ENCODE measurements around the gene OR4X2.
"Not testable (repeated sequence)": the region's sequence is repeated elsewhere in the genome, so short reads cannot be mapped to it uniquely, and the experiment has no call there.

Gene OR4X2, protein sequence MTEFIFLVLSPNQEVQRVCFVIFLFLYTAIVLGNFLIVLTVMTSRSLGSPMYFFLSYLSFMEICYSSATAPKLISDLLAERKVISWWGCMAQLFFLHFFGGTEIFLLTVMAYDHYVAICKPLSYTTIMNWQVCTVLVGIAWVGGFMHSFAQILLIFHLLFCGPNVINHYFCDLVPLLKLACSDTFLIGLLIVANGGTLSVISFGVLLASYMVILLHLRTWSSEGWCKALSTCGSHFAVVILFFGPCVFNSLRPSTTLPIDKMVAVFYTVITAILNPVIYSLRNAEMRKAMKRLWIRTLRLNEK

DNA sequence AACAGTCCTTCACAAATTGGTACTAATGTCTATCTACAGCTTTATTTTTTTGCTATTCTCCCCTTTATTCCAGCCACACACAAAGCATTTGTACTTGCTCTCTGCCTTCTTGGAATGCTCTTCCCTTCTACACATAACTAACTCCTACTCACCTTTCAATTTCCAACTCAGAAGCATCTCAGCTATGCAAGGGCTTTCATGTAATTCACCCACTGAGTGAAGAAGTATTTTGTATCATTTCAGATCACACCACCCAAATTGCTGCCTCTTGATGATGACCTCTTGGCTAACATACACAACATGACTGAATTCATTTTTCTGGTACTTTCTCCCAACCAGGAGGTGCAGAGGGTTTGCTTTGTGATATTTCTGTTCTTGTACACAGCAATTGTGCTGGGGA lies at the start of gene OR4X2:
Gene OR4X2, plus strand, starts transcription at position 301 of the 400 bp plus-strand sequence. Its CDS starts 0 bp downstream, at position 301.
- DNase-seq (ENCODE audit: low read depth) = no peak

GRCh38 chr11:48207881-48208280 lies 37.0 kb upstream of the OR4X2 start:
- no peak for DNase-seq (ENCODE audit: low read depth)

DNA sequence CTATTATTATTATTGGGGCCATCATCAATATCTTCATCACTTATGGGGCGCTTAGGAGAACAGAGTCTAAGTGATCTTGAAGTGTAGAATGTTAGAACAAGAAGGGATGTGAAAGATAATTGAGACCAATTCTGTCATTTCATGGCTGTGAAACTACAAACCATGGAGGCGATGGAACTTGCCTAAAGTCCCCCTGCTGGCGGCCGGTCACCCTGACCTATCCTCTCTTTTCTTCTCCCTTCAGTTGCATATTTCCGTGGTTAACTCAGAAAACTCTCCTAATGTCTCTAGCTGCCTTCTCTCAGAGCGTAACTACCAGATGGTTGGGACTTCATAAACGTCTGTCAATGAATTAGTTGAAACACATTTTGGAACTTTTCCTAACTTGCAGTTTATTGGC lies 34.9 kb upstream of the OR4X2 start:
- DNase-seq (ENCODE audit: low read depth) = no peak

DNA sequence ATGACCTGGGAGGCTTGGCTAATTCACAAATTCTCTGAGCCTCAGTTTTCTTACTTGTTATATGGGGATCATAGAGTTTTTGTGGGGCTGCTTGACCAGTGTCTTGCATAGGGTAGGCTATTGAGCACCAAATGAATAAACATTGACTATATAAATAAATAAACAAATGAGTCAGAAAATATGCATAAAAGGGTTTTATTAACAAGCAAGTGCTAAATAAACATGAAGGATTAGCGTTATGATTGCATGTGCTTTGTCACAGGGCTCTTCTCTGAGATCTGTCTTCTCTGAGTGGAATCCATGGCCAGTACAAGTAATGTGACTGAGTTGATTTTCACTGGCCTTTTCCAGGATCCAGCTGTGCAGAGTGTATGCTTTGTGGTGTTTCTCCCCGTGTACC lies 28.4 kb upstream of the OR4X2 start, which contains the start of gene OR4B1:
Gene OR4B1, plus strand, starts transcription at position 301 of the 400 bp plus-strand sequence. Its CDS starts 0 bp downstream, at position 301.
- no peak for DNase-seq (ENCODE audit: low read depth)

- no peak for DNase-seq (ENCODE audit: low read depth)
These were observed 16.1 kb upstream of the OR4X2 start for GRCh38 chr11:48228761-48229160.

GRCh38 chr11:48230057-48230456 lies 14.8 kb upstream of the OR4X2 start:
- DNase-seq (ENCODE audit: low read depth) = not testable (repeated sequence)

DNA sequence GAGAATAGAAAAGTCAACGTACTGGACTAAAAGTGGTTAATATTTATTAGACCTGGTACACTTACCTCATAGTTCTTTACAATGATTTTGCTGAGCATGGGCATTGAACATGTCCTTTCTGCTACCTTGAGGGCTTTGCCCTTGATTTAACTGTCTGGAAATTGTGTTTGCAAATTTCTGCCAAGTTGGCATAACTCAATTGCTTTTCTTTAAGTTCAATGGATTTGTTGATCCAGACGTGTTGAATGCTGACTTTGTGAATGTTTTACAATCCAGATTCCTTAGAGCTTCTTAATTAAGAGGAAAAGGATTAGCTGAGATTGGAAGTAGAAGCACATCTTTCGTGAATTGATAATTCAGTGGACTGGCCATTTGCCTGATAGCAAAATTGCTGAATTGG lies 7.2 kb upstream of the OR4X2 start:
- DNase-seq (ENCODE audit: low read depth) = no peak

GRCh38 chr11:48242501-48242900 lies 2.4 kb upstream of the OR4X2 start:
- DNase-seq (ENCODE audit: low read depth) = no peak

GRCh38 chr11:48248902-48249301 lies 4.0 kb downstream of the OR4X2 start:
- DNase-seq (ENCODE audit: low read depth) = no peak

GRCh38 chr11:48261600-48261999 lies 16.7 kb downstream of the OR4X2 start:
- DNase-seq (ENCODE audit: low read depth) = no peak

DNA sequence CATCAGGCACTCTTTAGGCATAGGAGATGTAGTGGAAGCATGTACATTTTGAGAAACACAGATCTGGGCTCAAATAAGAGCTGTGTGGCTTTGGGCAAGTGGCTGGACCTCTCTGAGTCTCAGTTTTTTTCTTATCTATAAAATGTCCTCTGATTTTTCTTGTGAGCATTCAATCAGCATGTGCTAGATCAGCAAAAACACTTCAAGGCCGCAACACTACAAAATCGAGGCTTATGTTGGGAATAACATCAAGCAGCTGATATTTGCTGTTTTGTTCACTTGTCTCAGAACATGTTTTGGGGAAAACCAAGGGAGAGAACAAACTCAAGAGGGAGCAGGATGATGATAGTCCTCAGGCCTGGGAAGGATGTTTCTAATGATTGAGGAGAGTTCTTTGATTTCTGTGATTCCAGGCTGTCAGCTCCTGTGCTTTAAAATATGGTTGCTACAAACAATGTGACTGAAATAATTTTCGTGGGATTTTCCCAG lies 18.6 kb downstream of the OR4X2 start, which contains the start of gene OR4X1:
Gene OR4X1, plus strand, starts transcription at position 439 of the 489 bp plus-strand sequence. Its CDS starts 0 bp downstream, at position 439.
- DNase-seq (ENCODE audit: low read depth) = no peak

DNA sequence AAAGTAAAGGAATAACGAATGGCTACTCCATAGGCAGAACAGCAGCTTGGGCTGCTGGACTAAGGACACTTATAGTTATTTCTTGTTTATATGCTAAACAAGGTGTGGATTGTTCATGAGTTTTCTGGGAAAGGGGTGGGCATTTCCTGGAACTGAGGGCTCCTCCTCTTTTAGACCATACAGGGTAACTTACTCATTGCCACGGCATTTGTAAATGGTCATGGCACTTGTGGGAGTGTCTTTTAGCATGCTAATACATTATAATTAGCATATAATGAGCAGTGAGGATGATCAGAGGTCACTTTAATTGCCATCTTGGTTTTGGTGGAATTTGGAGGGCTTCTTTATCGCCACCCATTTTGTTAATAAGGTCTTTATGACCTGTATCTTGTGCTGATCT lies 25.7 kb downstream of the OR4X2 start:
- DNase-seq (ENCODE audit: low read depth) = no peak

- no peak for DNase-seq (ENCODE audit: low read depth)
These were observed 27.7 kb downstream of the OR4X2 start for GRCh38 chr11:48272606-48273005.
